Neuronal stem cell (in vitro differentiated cells): ENCODE data around the gene TMEM220.

Experiments
- DNase-seq: peaks from one replicate; pipeline ENCODE4 v3.0.0-alpha.2; 2013; ENCODE audit warnings: low spot score
- H2AFZ ChIP-seq: one replicate; pipeline ENCODE4 v1.6.1; 2013; ENCODE audit warnings: mild to moderate bottlenecking, low read length, inconsistent platforms
- H2AK5ac ChIP-seq: 2 replicates; pipeline ENCODE4 v1.6.1; 2013; ENCODE audit warnings: low read depth, mild to moderate bottlenecking, inconsistent platforms, low read length, moderate library complexity, mixed read lengths
- H2BK120ac ChIP-seq: 2 replicates; pipeline ENCODE4 v1.6.1; 2013; ENCODE audit warnings: low read depth, mild to moderate bottlenecking, inconsistent platforms, low read length, moderate library complexity, mixed read lengths
- H2BK12ac ChIP-seq: one replicate; pipeline ENCODE4 v1.6.1; 2013; ENCODE audit warnings: low read length, inconsistent platforms
- H2BK15ac ChIP-seq: 2 replicates; pipeline ENCODE4 v1.6.1; 2013; ENCODE audit warnings: mild to moderate bottlenecking, low read length, inconsistent platforms, mixed read lengths
- H2BK5ac ChIP-seq: one replicate; pipeline ENCODE4 v1.6.1; 2013; ENCODE audit warnings: inconsistent platforms, mild to moderate bottlenecking, low read length, moderate library complexity
- H3K14ac ChIP-seq: one replicate; pipeline ENCODE4 v1.6.1; 2013; ENCODE audit warnings: low read length, inconsistent platforms
- H3K18ac ChIP-seq: 2 replicates; pipeline ENCODE4 v1.6.1; 2013; ENCODE audit warnings: low read length, inconsistent platforms
- H3K23ac ChIP-seq: 2 replicates; pipeline ENCODE4 v1.6.1; 2013; ENCODE audit warnings: low read depth, mild to moderate bottlenecking, mixed read lengths, low read length, inconsistent platforms; ENCODE audit not compliant: poor library complexity
- H3K27ac ChIP-seq: replicated peaks from 3 replicates; pipeline ENCODE4 v1.5.1; 2013; ENCODE audit warnings: low read length, inconsistent platforms
- H3K27me3 ChIP-seq, 3 experiments: 2 replicates each; pipeline ENCODE4 v1.6.1; 2013; ENCODE audit warnings: low read length in 3 of 3, mild to moderate bottlenecking in 2 of 3, inconsistent platforms in 1 of 3, low read depth in 1 of 3, mixed read lengths in 1 of 3, moderate library complexity in 1 of 3; ENCODE audit not compliant: control insufficient read depth in 3 of 3, insufficient read depth in 3 of 3
- H3K36me3 ChIP-seq, 2 donors: replicated peaks in 1 of 2; 2 replicates each; pipeline ENCODE4 v1.6.1; 2013; ENCODE audit warnings: low read length in 2 of 2; ENCODE audit not compliant: control insufficient read depth in 2 of 2, insufficient read depth in 2 of 2
- H3K4ac ChIP-seq: 2 replicates; pipeline ENCODE4 v1.6.1; 2013; ENCODE audit warnings: inconsistent platforms, mild to moderate bottlenecking, low read length, moderate library complexity
- H3K4me1 ChIP-seq, 2 donors: 1 replicate in 1 of 2; 2 replicates in 1 of 2; pipeline ENCODE4 v1.6.1; 2013; ENCODE audit warnings: low read length in 2 of 2, low read depth in 1 of 2; ENCODE audit not compliant: control insufficient read depth in 2 of 2, insufficient read depth in 1 of 2
- H3K4me2 ChIP-seq: one replicate; pipeline ENCODE4 v1.6.1; 2013; ENCODE audit warnings: mild to moderate bottlenecking, low read length, inconsistent platforms; ENCODE audit not compliant: insufficient read depth, poor library complexity, severe bottlenecking
- H3K4me3 ChIP-seq, 2 donors: 2 replicates each; pipeline ENCODE4 v1.5.1; 2013; ENCODE audit warnings: low read length in 2 of 2, mild to moderate bottlenecking in 2 of 2, inconsistent platforms in 1 of 2, moderate library complexity in 1 of 2
- H3K79me1 ChIP-seq: one replicate; pipeline ENCODE4 v1.6.1; 2013; ENCODE audit warnings: low read depth, mild to moderate bottlenecking, inconsistent platforms, low read length, moderate library complexity
- H3K9ac ChIP-seq: one replicate; pipeline ENCODE4 v1.6.1; 2013; ENCODE audit warnings: mild to moderate bottlenecking, low read depth, low read length, inconsistent platforms; ENCODE audit not compliant: poor library complexity
- H3K9me3 ChIP-seq, 2 donors: replicated peaks in 1 of 2; 2 replicates each; pipeline versions ENCODE3 to v1.6.1; 2013; ENCODE audit warnings: low read length in 2 of 2, mild to moderate bottlenecking in 2 of 2, inconsistent platforms in 1 of 2, low read depth in 1 of 2, mixed read lengths in 1 of 2, moderate library complexity in 1 of 2; ENCODE audit not compliant: control insufficient read depth in 2 of 2, insufficient read depth in 1 of 2
- H4K8ac ChIP-seq: one replicate; pipeline ENCODE4 v1.6.1; 2013; ENCODE audit warnings: low read depth, mild to moderate bottlenecking, inconsistent platforms, low read length, moderate library complexity
- H4K91ac ChIP-seq: one replicate; pipeline ENCODE4 v1.6.1; 2013; ENCODE audit warnings: low read length, low read depth, mild to moderate bottlenecking, inconsistent platforms; ENCODE audit not compliant: poor library complexity
- WGBS, 2 donors: extraction: QIAGEN DNeasy Blood & Tissue Kit; methylation state at CpG; one replicate each; pipeline ENCODE4 v1.1.7; 2013; ENCODE audit warnings: missing lambda C conversion rate in 2 of 2, mixed read lengths in 1 of 2; ENCODE audit not compliant: insufficient read length in 2 of 2, insufficient replicate concordance in 1 of 2; ENCODE audit errors: extremely low coverage in 2 of 2; 5-methylcytosine and 5-hydroxymethylcytosine counted together

The TMEM220 gene

DNA sequence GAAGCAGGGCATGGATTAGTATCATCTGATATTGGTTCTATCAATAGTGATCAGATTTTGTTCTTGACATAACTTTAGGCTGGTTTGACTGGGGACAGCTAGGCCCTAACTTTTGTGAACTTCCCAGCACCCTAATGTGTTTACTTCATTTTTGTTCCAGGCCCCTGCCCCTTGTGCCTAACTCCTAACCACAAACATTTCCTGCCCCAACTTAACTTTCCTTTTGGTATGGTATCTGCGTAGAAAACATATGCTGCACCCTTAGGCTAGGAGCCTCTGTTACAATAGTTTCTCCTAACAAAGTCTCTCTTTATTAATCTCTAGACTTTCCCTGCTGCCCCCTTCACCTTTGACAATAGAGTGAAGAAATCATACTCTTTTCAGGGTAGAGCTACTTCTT, 30.0 kb downstream of the TMEM220 start:
- no peak overlapping the region for H4K8ac ChIP-seq

DNA sequence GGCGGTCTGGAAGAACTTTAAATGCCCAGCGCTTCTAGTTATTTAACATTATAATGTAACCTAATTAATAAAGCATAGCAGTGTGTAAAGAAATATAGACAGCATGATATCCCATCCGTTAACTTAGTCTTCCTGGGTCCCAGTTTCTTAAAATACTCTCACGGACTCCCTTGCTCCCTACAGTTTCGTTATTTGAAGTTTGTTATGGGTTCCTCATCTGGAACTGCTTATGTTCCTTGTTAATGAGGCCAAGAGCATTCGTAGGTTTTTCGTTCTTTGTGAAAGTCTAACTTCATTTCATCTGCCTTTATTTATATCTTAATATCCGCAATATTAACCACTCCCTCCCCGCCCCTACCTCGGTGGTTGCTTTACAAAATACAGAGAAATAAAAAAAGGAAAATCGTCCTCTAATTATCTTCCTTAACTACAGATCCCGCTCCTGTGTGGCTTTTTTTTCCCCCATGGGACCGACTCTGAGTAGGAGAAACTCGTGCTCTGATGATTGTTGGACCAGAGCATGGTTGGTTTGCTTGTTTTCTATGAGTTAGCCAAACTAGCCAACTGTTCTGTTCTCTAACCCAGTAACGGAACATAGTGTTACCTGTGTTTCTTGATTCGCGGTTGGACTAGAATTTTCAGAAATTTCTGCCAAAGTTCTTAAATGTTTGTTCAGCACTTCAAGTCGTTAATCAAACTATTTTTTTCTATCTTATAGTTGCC, 31.6 kb downstream of the TMEM220 start:
- Histone ChIP-seq H3K9me3 (no peaks in the 10 kb centered on the region), H3K9ac (no peak overlapping the region), H2BK12ac (no peak overlapping the region), H3K36me3 (peaks cover 7 to 26% of the 10 kb centered on the region in 2 donors), H2AK5ac (no peak overlapping the region), H3K18ac (no peak overlapping the region), H3K4ac (no peak overlapping the region), H3K27ac (no peak overlapping the region), H2BK120ac (no peak overlapping the region), H4K8ac (no peak overlapping the region), H3K23ac (no peak overlapping the region), H2BK15ac (no peak overlapping the region), H3K79me1 (peaks cover 10% of the 10 kb centered on the region), H2AFZ (peak overlapping the region; percentile 92), H3K14ac (no peak overlapping the region), H4K91ac (no peak overlapping the region), H2BK5ac (no peak overlapping the region), H3K27me3 (no peaks in the 10 kb centered on the region), H3K4me2 (peak overlapping the region; percentile 29), H3K4me1 (peaks cover 3% of the 10 kb centered on the region in 2 donors), H3K4me3 (peak overlapping the region in 1 of 2 donors; percentile 94)
- WGBS, 2 donors, result no CpG with 5 or more reads among the region's 18 CpGs
- DNase-seq, result no peak

More for the DNA sequence above, 30.0 kb downstream of the TMEM220 start:
- no peak overlapping the region for H3K4ac ChIP-seq
- H2AK5ac ChIP-seq, result no peak overlapping the region
- H3K27ac ChIP-seq, result no peak overlapping the region
- H3K4me2 ChIP-seq, result no peak overlapping the region
- no peak for DNase-seq
- peaks cover 3% of the 10 kb centered on the region in 2 donors for H3K4me1 ChIP-seq
- no peak overlapping the region for H2BK5ac ChIP-seq
- H3K27me3 ChIP-seq, result no peaks in the 10 kb centered on the region
- no peak overlapping the region for H3K4me3 ChIP-seq
- H3K14ac ChIP-seq, result no peak overlapping the region
- H3K23ac ChIP-seq, result no peak overlapping the region
- H3K9me3 ChIP-seq, result no peaks in the 10 kb centered on the region
- no peak overlapping the region for H4K91ac ChIP-seq
- no peak overlapping the region for H3K18ac ChIP-seq
- no CpG with 5 or more reads among the region's 1 CpG for WGBS, 2 donors
- H2BK12ac ChIP-seq, result no peak overlapping the region
- no peak overlapping the region for H2BK120ac ChIP-seq
- H3K36me3 ChIP-seq, result peaks cover 5 to 15% of the 10 kb centered on the region in 2 donors
- peaks cover 10% of the 10 kb centered on the region for H3K79me1 ChIP-seq
- no peak overlapping the region for H2BK15ac ChIP-seq
- H3K9ac ChIP-seq, result no peak overlapping the region
- H2AFZ ChIP-seq, result no peak overlapping the region

DNA sequence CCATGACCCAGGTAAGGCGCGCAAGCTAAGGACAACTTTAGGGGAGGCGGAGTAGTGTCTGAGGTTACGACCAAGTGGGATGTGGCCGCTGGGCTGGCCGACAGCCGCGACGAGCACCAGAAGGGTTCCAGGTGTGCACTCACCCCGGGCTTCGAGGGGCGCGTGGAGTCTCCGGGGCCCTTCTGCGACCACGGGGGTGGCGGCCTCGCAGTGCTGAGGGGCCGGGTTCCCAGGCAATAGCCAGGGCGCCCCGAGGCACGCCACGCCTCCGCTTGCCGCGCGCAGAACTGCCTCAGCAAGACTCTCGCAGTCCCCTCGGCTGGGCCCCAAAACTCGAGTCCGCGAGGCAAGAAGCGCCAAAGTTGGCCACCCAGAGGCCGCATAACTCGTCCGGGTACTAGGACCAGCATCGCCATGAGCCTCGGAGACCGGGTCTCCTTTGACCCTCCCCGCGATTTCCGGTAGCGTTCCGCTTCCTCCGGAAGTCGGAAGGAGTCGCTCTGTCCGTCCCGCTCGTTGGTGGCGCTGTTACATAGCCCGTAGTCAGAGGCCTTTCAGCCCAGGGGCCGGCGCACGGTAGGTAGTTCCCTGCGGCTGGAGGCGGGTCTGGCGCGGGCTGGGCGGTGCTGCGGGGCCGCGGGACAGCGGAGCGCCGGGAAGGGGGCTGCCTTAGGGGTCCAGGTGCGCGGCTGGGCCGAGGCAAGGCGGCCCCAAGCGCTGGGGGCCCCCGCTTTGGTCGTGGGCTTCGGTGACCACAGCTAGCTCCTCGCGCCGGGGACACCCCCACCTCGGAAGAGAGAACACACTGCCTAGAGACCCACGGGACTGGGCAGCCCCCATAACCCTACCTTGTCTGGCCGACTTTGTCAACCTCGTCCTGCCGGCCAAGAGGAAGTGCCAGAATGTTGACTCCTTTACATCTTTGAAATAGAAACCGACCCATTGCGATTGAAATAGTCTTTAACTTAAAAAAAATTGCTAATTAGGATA, 32.4 kb downstream of the TMEM220 start, which contains the start of the genes ADPRM and SCO1:
Gene ADPRM, plus strand, starts transcription at position 503 of the 990 bp plus-strand sequence. CDS start 7,333 bp downstream, outside the sequence.
Gene SCO1, minus strand, starts transcription at position 442 of the 990 bp plus-strand sequence. Its CDS starts 26 bp downstream, at position 416.
- peak within 1 kb of the TSS; percentile 98 for H3K9ac ChIP-seq
- no peak within 1 kb of the TSS for H2BK120ac ChIP-seq
- peak within 1 kb of the TSS; percentile 71 for H3K14ac ChIP-seq
- H3K4me1 ChIP-seq, result peaks cover 1 to 3% of the 10 kb centered on the region in 2 donors
- H3K4me2 ChIP-seq, result peak within 1 kb of the TSS; percentile 80
- peak within 1 kb of the TSS; percentile 75 for H2BK5ac ChIP-seq
- no peaks in the 10 kb centered on the region for H3K27me3 ChIP-seq
- peak within 1 kb of the TSS; percentile 87 for H3K27ac ChIP-seq
- peak within 1 kb of the TSS; percentile 94 to 98 for H3K4me3 ChIP-seq
- peak within 1 kb of the TSS; percentile 85 for H3K23ac ChIP-seq
- H2AK5ac ChIP-seq, result peak within 1 kb of the TSS; percentile 46
- H4K91ac ChIP-seq, result no peak within 1 kb of the TSS
- no peak within 1 kb of the TSS for H2BK15ac ChIP-seq
- H2BK12ac ChIP-seq, result no peak within 1 kb of the TSS
- no peaks in the 10 kb centered on the region for H3K9me3 ChIP-seq
- WGBS, 2 donors, result no CpG with 5 or more reads among the region's 84 CpGs
- H3K18ac ChIP-seq, result peak within 1 kb of the TSS; percentile 96
- peak; percentile 87 for DNase-seq
- H2AFZ ChIP-seq, result peak within 1 kb of the TSS; percentile 92
- H4K8ac ChIP-seq, result peak within 1 kb of the TSS; percentile 29
- H3K79me1 ChIP-seq, result peaks cover 10% of the 10 kb centered on the region
- no peak within 1 kb of the TSS for H3K4ac ChIP-seq
- H3K36me3 ChIP-seq, result peaks cover 10 to 35% of the 10 kb centered on the region in 2 donors
